GM12873 (cell line): ENCODE measurements around the gene TTC28.

Experiments used
- TF ChIP-seq, protein P1 (sequence below): IDR thresholded peaks from 2 replicates; pipeline ENCODE4 v1.5.1; 2012; ENCODE audit warnings: low read depth, mild to moderate bottlenecking, moderate library complexity, low read length, control low read depth; ENCODE audit not compliant: insufficient read depth; ENCODE audit errors: missing control alignments

The TTC28 gene

GRCh38 chr22:28246397-28246796 lies 433.2 kb downstream of the TTC28 start:
- TF ChIP-seq, protein P1, sequence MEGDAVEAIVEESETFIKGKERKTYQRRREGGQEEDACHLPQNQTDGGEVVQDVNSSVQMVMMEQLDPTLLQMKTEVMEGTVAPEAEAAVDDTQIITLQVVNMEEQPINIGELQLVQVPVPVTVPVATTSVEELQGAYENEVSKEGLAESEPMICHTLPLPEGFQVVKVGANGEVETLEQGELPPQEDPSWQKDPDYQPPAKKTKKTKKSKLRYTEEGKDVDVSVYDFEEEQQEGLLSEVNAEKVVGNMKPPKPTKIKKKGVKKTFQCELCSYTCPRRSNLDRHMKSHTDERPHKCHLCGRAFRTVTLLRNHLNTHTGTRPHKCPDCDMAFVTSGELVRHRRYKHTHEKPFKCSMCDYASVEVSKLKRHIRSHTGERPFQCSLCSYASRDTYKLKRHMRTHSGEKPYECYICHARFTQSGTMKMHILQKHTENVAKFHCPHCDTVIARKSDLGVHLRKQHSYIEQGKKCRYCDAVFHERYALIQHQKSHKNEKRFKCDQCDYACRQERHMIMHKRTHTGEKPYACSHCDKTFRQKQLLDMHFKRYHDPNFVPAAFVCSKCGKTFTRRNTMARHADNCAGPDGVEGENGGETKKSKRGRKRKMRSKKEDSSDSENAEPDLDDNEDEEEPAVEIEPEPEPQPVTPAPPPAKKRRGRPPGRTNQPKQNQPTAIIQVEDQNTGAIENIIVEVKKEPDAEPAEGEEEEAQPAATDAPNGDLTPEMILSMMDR = no peak

DNA sequence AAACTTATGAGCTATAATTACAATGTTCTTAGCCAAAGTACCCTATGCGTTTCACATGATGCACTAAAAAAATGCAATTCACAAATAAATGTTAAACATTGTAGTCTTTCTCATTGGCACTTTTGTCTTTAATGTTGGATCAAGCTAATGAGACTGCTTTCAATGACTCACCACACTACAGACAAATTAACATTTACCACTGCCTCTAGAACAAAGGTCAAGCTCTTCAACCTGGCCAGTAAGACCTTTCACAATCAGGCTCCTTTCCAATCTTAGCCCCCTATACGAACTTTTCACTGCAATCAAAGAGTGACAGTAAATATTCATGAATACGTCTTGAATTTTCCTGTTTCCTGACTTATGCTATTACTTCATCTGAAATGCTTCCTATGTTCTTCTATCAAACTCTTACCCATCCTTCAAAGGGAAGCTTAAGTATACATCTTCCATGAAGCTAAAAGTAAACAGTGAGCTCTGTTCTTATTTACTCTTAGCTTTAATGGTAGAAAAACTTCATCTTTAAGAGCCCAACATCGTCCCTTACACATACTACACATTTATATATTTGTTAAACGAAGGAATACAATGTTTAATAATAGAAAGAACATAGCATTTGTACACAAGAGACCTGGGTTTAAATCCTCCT lies 433.9 kb downstream of the TTC28 start:
- TF ChIP-seq, protein P1 = no peak

- TF ChIP-seq, protein P1 = no peak
Observed at GRCh38 chr22:28244757-28245156, 434.9 kb downstream of the TTC28 start.

- TF ChIP-seq, protein P1 = no peak
Observed at GRCh38 chr22:28243539-28243938, 436.1 kb downstream of the TTC28 start.

DNA sequence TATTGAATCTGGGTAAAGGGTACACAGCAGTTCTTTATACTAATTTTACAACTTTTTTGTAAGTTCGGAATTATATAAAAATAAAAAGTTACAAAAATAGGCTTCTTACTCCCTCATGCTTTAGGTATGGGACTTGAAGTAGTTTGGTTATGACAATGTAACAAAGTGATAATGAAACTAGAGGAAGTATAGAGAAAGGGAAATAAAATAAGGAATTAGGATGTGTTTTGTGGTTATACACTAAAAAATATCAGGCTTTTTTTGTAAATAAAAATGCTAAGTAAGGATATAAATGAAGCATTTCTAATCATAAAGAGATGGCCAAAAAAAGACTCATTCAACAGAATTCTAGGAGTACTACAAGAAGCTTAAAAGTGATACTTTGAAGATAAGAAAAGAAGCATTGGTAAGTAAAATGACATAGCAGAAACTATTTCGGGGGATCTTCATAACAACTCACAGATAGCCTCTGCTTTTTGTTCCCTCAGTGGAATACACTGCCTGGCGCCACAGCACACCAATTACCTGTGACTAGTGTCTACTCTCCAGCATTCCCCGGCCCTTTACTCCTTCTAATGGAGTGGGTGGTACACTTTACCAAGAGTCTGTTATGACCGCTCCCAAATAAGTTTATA lies 437.9 kb downstream of the TTC28 start:
- TF ChIP-seq, protein P1 = no peak

DNA sequence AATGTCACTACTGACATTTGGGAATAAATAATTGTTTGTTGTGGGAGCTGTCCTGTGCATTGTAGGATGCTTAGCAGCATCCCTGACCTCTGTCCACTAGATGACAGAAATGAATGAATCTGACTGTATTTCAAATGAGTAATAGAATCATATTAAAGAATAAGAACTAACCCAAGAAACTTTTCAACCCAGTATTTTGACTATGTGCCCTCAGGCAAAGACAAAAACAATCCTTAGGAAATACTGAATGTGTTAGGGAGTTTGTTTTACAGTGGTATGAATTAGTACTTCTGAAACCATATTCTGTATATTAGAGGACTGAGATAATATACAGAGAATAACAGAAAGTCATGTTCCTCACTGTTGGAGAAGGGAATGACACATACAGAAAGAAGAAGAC lies 439.7 kb downstream of the TTC28 start:
- TF ChIP-seq, protein P1 = no peak

GRCh38 chr22:28237783-28238182 lies 441.9 kb downstream of the TTC28 start:
- TF ChIP-seq, protein P1 = no peak
